ENCODE data around the gene MKRN3.

Gene MKRN3

DNA sequence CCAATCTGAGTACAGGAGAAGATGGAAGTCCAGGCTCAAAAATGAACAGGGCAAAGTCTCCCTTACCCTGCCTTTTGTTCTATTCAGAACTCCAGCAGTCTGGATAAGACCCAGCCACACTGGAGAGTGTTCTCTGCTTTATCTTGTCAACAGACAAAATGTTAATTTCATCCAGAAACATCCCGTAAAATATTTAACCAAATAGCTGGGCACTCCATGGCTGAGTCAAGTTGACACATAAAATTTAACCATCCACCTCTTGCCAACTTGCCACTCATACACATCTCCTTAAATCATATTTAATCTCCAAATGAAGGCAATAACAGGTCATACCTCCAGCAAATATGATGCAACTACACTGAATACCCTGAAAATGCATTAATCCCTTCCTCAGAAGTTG is 33.6 kb downstream of the MKRN3 start:
- TF ChIP-seq, protein P1, sequence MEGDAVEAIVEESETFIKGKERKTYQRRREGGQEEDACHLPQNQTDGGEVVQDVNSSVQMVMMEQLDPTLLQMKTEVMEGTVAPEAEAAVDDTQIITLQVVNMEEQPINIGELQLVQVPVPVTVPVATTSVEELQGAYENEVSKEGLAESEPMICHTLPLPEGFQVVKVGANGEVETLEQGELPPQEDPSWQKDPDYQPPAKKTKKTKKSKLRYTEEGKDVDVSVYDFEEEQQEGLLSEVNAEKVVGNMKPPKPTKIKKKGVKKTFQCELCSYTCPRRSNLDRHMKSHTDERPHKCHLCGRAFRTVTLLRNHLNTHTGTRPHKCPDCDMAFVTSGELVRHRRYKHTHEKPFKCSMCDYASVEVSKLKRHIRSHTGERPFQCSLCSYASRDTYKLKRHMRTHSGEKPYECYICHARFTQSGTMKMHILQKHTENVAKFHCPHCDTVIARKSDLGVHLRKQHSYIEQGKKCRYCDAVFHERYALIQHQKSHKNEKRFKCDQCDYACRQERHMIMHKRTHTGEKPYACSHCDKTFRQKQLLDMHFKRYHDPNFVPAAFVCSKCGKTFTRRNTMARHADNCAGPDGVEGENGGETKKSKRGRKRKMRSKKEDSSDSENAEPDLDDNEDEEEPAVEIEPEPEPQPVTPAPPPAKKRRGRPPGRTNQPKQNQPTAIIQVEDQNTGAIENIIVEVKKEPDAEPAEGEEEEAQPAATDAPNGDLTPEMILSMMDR (conservative IDR thresholded peaks at IDR 0.05; ENCODE audit: low read depth, low read length) = no peak
- no peak overlapping the region for H3K4me3 ChIP-seq (ENCODE audit: low read length)
- no peak for DNase-seq (ENCODE audit: low read depth)

DNA sequence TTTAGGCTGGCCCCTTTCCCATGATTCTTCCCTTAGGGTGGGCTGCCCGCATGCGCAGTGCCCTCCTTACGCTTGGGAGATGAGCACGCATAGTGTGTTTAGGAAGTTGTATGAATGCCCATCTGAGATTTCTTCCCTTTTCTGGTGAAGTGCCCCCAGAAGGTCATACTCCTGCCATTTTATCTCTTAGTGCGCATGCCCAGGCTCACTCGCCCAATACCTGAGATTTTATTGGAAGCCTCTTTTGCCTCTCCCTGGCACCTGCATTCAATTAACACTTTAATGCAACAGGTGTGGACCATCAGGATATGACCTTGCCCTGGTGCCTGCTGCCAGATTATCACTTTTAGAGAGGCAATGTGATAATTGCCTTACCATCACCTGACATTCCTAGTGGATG is 36.6 kb downstream of the MKRN3 start:
- H3K4me3 ChIP-seq (ENCODE audit: low read length) = no peak overlapping the region
- no peak for DNase-seq (ENCODE audit: low read depth)
- TF ChIP-seq, protein P1 (conservative IDR thresholded peaks at IDR 0.05; ENCODE audit: low read depth, low read length) = no peak

DNA sequence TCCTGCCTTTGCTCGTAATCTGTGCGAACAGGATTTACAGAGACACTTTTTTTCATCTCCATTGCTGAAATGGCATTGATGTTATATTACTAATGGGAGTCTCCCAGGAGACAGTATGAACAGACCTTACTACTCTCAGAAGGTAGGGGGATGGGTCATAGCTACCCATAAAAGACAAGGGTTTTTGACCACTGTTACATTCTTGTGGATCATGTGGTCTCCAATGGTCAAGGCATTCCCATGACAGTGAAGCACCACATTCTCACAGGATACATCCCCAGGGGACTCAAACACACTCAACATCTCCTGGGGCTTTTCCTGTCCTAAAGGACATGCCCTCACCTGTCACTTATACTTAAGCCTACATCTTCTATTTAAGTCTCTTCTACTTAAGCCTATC is 40.8 kb downstream of the MKRN3 start:
- no peak overlapping the region for H3K4me3 ChIP-seq (ENCODE audit: low read length)
- DNase-seq (ENCODE audit: low read depth) = no peak
- TF ChIP-seq, protein P1 (conservative IDR thresholded peaks at IDR 0.05; ENCODE audit: low read depth, low read length) = no peak

DNA sequence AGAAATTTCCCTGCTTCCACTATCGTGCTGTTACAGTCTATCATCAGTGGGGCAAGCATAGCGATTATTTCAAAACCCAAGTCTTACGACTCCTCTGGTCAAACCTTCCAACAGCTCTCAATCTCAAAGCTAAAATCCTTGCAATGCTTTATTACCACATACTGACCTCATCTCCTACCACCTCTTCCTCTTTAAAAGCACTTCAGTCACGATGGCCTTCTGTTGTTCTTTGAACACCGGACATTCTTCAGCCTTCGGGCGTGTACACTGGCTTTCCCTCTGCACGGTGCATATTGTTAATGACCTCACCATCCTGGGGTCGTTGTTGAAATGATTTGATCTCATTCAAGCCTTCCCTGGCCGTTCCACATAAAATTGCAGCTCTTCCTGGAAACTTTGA is 51.1 kb downstream of the MKRN3 start:
- H3K4me3 ChIP-seq (ENCODE audit: low read length) = no peak overlapping the region
- TF ChIP-seq, protein P1 (conservative IDR thresholded peaks at IDR 0.05; ENCODE audit: low read depth, low read length) = no peak
- DNase-seq (ENCODE audit: low read depth) = no peak

Measured in retinal pigment epithelial cell (primary cell).